Nasal cavity respiratory epithelium epithelial cell of viscerocranial mucosa (primary cell): ENCODE results near the gene OR2T6. TPM values are rescaled to one million over a fixed set of nuclear protein-coding genes. Genes with fewer than 3 reads are reported as not detected.

Experiments used
- total RNA-seq: library from RNA; depleted of rRNA; stranded (reverse); fragments of >200 nt; gene quantifications from 2 replicates; pipeline ENCODE4 v1.2.3, GENCODE V29; 2014

The OR2T6 gene
- total RNA-seq, result not detected in 2 replicates

GRCh38 chr1:248375446-248375845, at the start of gene OR2T6:
OR2T6 (plus strand) TSS chr1:248375746; CDS start chr1:248387609, 11,863 bp downstream.

GRCh38 chr1:248348475-248348874, 27.1 kb upstream of the OR2T6 start, which contains the start of gene OR14C36:
OR14C36 (plus strand) TSS chr1:248348775; CDS start chr1:248348775, 0 bp downstream.

GRCh38 chr1:248361121-248361715, 14.3 kb upstream of the OR2T6 start, which contains the start of gene OR2T4:
OR2T4 (plus strand) TSS chr1:248361665; CDS start chr1:248361665, 0 bp downstream.

GRCh38 chr1:248402748-248403147, 27.2 kb downstream of the OR2T6 start, which contains the start of gene OR2T1:
OR2T1 (plus strand) TSS chr1:248403048; CDS start chr1:248406148, 3,100 bp downstream.

Other genes with a start within 250 kb of the OR2T6 start
- not detected in 2 replicates for gene OR2M5, start 230.6 kb upstream of the OR2T6 start, total RNA-seq
- gene OR2M2, start 200.9 kb upstream of the OR2T6 start, total RNA-seq, result not detected in 2 replicates
- gene OR2M3, start 178.5 kb upstream of the OR2T6 start, total RNA-seq, result not detected in 2 replicates
- not detected in 2 replicates for gene OR2M4, start 144.3 kb upstream of the OR2T6 start, total RNA-seq
- not detected in 2 replicates for gene OR2T33, start 97.8 kb upstream of the OR2T6 start, total RNA-seq
- gene OR2T12, start 72.3 kb upstream of the OR2T6 start, total RNA-seq, result not detected in 2 replicates
- not detected in 2 replicates for gene OR2M7, start 51.2 kb upstream of the OR2T6 start, total RNA-seq
- not detected in 2 replicates for gene OR14C36, start 27.0 kb upstream of the OR2T6 start, total RNA-seq
- not detected in 2 replicates for gene OR2T4, start 14.1 kb upstream of the OR2T6 start, total RNA-seq
- not detected in 2 replicates for gene OR2T1, start 27.3 kb downstream of the OR2T6 start, total RNA-seq
- not detected in 2 replicates for gene OR2T2, start 69.9 kb downstream of the OR2T6 start, total RNA-seq
- gene OR2T3, start 97.6 kb downstream of the OR2T6 start, total RNA-seq, result not detected in 2 replicates
- not detected in 2 replicates for gene OR2T5, start 112.8 kb downstream of the OR2T6 start, total RNA-seq
- not detected in 2 replicates for gene OR2G6, start 132.3 kb downstream of the OR2T6 start, total RNA-seq
- gene OR2T29, start 187.0 kb downstream of the OR2T6 start, total RNA-seq, result not detected in 2 replicates
- not detected in 2 replicates for gene OR2T34, start 199.0 kb downstream of the OR2T6 start, total RNA-seq
- gene OR2T10, start 222.0 kb downstream of the OR2T6 start, total RNA-seq, result not detected in 2 replicates